ENCODE data around the gene IRS2. TPM values are rescaled to one million over a fixed set of nuclear protein-coding genes. Genes with fewer than 3 reads are reported as not detected.

Gene IRS2
- total and polyA plus RNA-seq, 2 of the 8 experiments (the other 6 are each of a cell fraction or from before 2014, with no cell fraction given): 2.6 to 17.0 TPM

GRCh38 chr13:109737606-109738005 lies 48.8 kb downstream of the IRS2 start (continued):
- TF ChIP-seq, protein P1, sequence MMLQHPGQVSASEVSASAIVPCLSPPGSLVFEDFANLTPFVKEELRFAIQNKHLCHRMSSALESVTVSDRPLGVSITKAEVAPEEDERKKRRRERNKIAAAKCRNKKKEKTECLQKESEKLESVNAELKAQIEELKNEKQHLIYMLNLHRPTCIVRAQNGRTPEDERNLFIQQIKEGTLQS (IDR thresholded peaks at IDR 0.05; ENCODE audit: insufficient read depth, low read depth, low read length): no peak
- TF ChIP-seq SIX5 (IDR thresholded peaks at IDR 0.05; ENCODE audit: low read depth, low read length) (no peak), YY1 (IDR thresholded peaks at IDR 0.05; ENCODE audit: low read depth, low read length) (no peak), MAFK (IDR thresholded peaks at IDR 0.05; ENCODE audit: low read depth, low read length) (no peak), TEAD4 (IDR thresholded peaks at IDR 0.05; ENCODE audit: low read depth, low read length) (no peak), GABPA (IDR thresholded peaks at IDR 0.05; ENCODE audit: borderline replicate concordance, insufficient read depth, low read length) (no peak)

Data from H1 (cell line).